H1 (cell line): ENCODE results near the gene DPEP3. TPM values are rescaled to one million over a fixed set of nuclear protein-coding genes. Genes with fewer than 3 reads are reported as not detected.

Experiments
- EZH2 ChIP-seq: fragments of 200-600 bp; sonication (generic); IDR thresholded peaks from 2 replicates; pipeline ENCODE4 v1.7.1; 2012; ENCODE audit warnings: low read depth, mild to moderate bottlenecking, moderate library complexity, low read length, inconsistent platforms; ENCODE audit not compliant: severe bottlenecking
- JUND ChIP-seq: IDR thresholded peaks from 2 replicates; pipeline ENCODE4 v1.6.1; 2011; ENCODE audit warnings: mild to moderate bottlenecking, improper control_type of control experiment, low read length
- MAX ChIP-seq: IDR thresholded peaks from 2 replicates; pipeline ENCODE4 v1.6.1; 2012; ENCODE audit warnings: inconsistent platforms
- NRF1 ChIP-seq: IDR thresholded peaks from 2 replicates; pipeline ENCODE4 v1.6.1; 2011; ENCODE audit warnings: mild to moderate bottlenecking, low read depth, low read length, improper control_type of control experiment
- SIRT6 ChIP-seq: IDR thresholded peaks from one replicate; pipeline ENCODE4 v1.7.1; 2012; ENCODE audit warnings: low read length, inconsistent platforms
- SP2 ChIP-seq: IDR thresholded peaks from 2 replicates; pipeline ENCODE4 v1.6.1; 2012; ENCODE audit warnings: mild to moderate bottlenecking, low read length, inconsistent platforms
- SUZ12 ChIP-seq: fragments of 200-600 bp; sonication (generic); IDR thresholded peaks from 2 replicates; pipeline ENCODE4 v1.6.1; 2012; ENCODE audit warnings: mild to moderate bottlenecking, inconsistent platforms, low read length, moderate library complexity, mixed read lengths
- TEAD4 ChIP-seq: IDR thresholded peaks from 2 replicates; pipeline ENCODE4 v1.6.1; 2012; ENCODE audit warnings: low read depth, low read length, inconsistent platforms, mixed read lengths
- polyA plus RNA-seq, 7 experiments: library from polyadenylated mRNA; depleted of rRNA in 3 of 7; stranded (reverse) in 5 of 7; unstranded in 2 of 7; fragments of >200 nt in 5 of 7; fragments of 200-250 nt in 2 of 7; gene quantifications; 1 replicate in 5 of 7; 2 replicates in 1 of 7; 4 replicates in 1 of 7; pipeline versions ENCODE4 v1.2.1 to v1.2.3, GENCODE V29; 2011 to 2013; ENCODE audit warnings: missing spikeins in 2 of 7, mixed read lengths in 2 of 7
- total RNA-seq: library from RNA; stranded (reverse); fragmentation: NEBNext Ultra II Directional; extraction: Animal tissue kit (Norgen Biotek cat#: 25700); gene quantifications from 2 replicates; pipeline ENCODE4 v1.2.1, GENCODE V29; 2021

The DPEP3 gene
- total and polyA plus RNA-seq, 2 of the 8 experiments (the other 6 are each of a cell fraction or from before 2014, with no cell fraction given): 6.5 to 9.9 TPM

- TF ChIP-seq EZH2 (no peak), SUZ12 (no peak; the same call in 1 of the 2 replicates), JUND (peak; percentile 63; the same call in 1 of the 2 replicates), SIRT6 (no peak), MAX (peak; percentile 54; the same call in 1 of the 2 replicates), NRF1 (no peak), SP2 (no peak), TEAD4 (no peak)
Observed at GRCh38 chr16:67979955-67980678, at the start of gene DPEP3 (continued).
